Dermis lymphatic vessel endothelial cell (primary cell): ENCODE measurements around the gene SAGE1. TPM values are rescaled to one million over a fixed set of nuclear protein-coding genes. Genes with fewer than 3 reads are reported as not detected.

Experiments used
- total RNA-seq: library from RNA; depleted of rRNA; stranded (reverse); fragments of >200 nt; gene quantifications from 2 replicates; pipeline ENCODE4 v1.2.1, GENCODE V29; 2014

Gene SAGE1
- not detected in 2 replicates for total RNA-seq

GRCh38 chrX:135893294-135893817 lies at the start of gene SAGE1, which contains the start of gene CT45A10:
TSS of gene SAGE1 (plus strand) at chrX:135893716. CDS start at chrX:135896243, 2,527 bp downstream.
TSS of gene CT45A10 (minus strand) at chrX:135893444. CDS start at chrX:135885344, 8,100 bp downstream.

GRCh38 chrX:135854438-135854837 lies 39.1 kb upstream of the SAGE1 start, which contains the start of gene CT45A8:
TSS of gene CT45A8 (minus strand) at chrX:135854538. CDS start at chrX:135850783, 3,755 bp downstream.

DNA sequence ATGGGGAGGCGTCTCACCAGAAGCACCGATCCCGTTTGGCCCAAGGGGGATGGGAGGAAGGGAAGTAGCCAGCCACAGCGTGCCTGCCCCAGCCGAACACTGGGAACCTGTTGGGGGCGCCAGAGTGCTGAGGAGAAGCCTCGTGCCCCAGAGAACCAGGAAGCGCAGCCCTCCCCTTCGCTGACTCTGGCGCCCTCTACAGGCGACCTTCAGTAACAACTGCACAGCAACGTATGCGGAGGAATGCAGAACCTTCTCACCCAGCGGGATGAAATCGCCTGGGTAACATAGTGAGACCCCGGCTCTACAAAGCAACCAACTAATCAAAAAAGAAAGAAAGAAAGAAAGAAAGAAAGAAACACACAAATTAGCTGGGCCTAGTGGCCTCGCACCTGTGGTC lies 21.8 kb upstream of the SAGE1 start, which contains the start of gene CT45A9:
CT45A9 (minus strand) TSS at position 101 of the 400 bp plus-strand sequence. CDS start 3,751 bp downstream, outside the sequence.

Other genes with a start within 250 kb of the SAGE1 start
- not detected in 2 replicates for gene CT45A1, start 180.1 kb upstream of the SAGE1 start, total RNA-seq
- gene CT45A3, start 125.5 kb upstream of the SAGE1 start, total RNA-seq = not detected in 2 replicates
- gene CT45A5, start 108.2 kb upstream of the SAGE1 start, total RNA-seq = not detected in 2 replicates
- not detected in 2 replicates for gene CT45A6, start 90.9 kb upstream of the SAGE1 start, total RNA-seq
- gene CT45A2, start 73.7 kb upstream of the SAGE1 start, total RNA-seq = not detected in 2 replicates
- not detected in 2 replicates for gene CT45A7, start 56.4 kb upstream of the SAGE1 start, total RNA-seq
- not detected in 2 replicates for gene CT45A8, start 39.2 kb upstream of the SAGE1 start, total RNA-seq
- not detected in 2 replicates for gene CT45A9, start 21.9 kb upstream of the SAGE1 start, total RNA-seq
- not detected in 2 replicates for gene CT45A10, start 272 bp upstream of the SAGE1 start, total RNA-seq
- gene MMGT1, start 80.3 kb downstream of the SAGE1 start, total RNA-seq = 6.7 TPM in 2 replicates
- 15.4 and 20.2 TPM in 2 replicates for gene SLC9A6, start 91.7 kb downstream of the SAGE1 start, total RNA-seq